ENCODE results near the gene EYA4.

DNA sequence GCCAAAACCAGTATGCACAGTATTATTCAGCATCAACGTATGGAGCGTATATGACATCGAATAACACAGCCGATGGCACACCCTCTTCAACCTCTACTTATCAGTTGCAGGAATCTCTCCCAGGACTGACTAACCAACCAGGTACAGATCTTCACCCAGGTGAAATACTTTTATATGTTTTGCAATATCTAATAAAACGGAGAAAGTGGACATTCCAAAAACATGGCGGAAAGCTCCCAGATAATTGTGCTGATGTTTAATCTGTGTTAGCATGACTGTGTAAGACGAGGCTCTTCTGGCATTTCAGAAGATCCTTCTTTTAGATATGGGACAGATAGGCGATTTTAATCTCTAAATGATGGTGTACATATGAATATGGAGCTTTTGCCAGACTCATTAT is 227.4 kb downstream of the EYA4 start:
- TF ChIP-seq RFX5 (IDR thresholded peaks at IDR 0.05; ENCODE audit: low read length) (no peak), MXI1 (IDR thresholded peaks at IDR 0.05; ENCODE audit: low read depth, low read length) (no peak), YY1 (IDR thresholded peaks at IDR 0.05; ENCODE audit: low read depth) (no peak), POLR2AphosphoS5 (IDR thresholded peaks at IDR 0.05; ENCODE audit: low read depth, low read length) (no peak), EZH2phosphoT487 (IDR thresholded peaks at IDR 0.05; ENCODE audit: borderline replicate concordance, low read depth) (no peak), RAD21 (IDR thresholded peaks at IDR 0.05; ENCODE audit: low read length) (no peak), TAF1 (IDR thresholded peaks at IDR 0.05; ENCODE audit: borderline replicate concordance, low read depth, low read length) (no peak), EP300 (IDR thresholded peaks at IDR 0.05; ENCODE audit: borderline replicate concordance in 1 of 2, low read depth in 1 of 2, low read length in 1 of 2) (no peak)
- TF ChIP-seq, protein P1, sequence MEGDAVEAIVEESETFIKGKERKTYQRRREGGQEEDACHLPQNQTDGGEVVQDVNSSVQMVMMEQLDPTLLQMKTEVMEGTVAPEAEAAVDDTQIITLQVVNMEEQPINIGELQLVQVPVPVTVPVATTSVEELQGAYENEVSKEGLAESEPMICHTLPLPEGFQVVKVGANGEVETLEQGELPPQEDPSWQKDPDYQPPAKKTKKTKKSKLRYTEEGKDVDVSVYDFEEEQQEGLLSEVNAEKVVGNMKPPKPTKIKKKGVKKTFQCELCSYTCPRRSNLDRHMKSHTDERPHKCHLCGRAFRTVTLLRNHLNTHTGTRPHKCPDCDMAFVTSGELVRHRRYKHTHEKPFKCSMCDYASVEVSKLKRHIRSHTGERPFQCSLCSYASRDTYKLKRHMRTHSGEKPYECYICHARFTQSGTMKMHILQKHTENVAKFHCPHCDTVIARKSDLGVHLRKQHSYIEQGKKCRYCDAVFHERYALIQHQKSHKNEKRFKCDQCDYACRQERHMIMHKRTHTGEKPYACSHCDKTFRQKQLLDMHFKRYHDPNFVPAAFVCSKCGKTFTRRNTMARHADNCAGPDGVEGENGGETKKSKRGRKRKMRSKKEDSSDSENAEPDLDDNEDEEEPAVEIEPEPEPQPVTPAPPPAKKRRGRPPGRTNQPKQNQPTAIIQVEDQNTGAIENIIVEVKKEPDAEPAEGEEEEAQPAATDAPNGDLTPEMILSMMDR (IDR thresholded peaks at IDR 0.05) = no peak
- TF ChIP-seq, protein P2, sequence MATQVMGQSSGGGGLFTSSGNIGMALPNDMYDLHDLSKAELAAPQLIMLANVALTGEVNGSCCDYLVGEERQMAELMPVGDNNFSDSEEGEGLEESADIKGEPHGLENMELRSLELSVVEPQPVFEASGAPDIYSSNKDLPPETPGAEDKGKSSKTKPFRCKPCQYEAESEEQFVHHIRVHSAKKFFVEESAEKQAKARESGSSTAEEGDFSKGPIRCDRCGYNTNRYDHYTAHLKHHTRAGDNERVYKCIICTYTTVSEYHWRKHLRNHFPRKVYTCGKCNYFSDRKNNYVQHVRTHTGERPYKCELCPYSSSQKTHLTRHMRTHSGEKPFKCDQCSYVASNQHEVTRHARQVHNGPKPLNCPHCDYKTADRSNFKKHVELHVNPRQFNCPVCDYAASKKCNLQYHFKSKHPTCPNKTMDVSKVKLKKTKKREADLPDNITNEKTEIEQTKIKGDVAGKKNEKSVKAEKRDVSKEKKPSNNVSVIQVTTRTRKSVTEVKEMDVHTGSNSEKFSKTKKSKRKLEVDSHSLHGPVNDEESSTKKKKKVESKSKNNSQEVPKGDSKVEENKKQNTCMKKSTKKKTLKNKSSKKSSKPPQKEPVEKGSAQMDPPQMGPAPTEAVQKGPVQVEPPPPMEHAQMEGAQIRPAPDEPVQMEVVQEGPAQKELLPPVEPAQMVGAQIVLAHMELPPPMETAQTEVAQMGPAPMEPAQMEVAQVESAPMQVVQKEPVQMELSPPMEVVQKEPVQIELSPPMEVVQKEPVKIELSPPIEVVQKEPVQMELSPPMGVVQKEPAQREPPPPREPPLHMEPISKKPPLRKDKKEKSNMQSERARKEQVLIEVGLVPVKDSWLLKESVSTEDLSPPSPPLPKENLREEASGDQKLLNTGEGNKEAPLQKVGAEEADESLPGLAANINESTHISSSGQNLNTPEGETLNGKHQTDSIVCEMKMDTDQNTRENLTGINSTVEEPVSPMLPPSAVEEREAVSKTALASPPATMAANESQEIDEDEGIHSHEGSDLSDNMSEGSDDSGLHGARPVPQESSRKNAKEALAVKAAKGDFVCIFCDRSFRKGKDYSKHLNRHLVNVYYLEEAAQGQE (IDR thresholded peaks at IDR 0.05; ENCODE audit: low read depth, low read length) = no peak
- TF ChIP-seq, protein P3, sequence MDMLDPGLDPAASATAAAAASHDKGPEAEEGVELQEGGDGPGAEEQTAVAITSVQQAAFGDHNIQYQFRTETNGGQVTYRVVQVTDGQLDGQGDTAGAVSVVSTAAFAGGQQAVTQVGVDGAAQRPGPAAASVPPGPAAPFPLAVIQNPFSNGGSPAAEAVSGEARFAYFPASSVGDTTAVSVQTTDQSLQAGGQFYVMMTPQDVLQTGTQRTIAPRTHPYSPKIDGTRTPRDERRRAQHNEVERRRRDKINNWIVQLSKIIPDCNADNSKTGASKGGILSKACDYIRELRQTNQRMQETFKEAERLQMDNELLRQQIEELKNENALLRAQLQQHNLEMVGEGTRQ (IDR thresholded peaks at IDR 0.05; ENCODE audit: borderline replicate concordance, low read depth, low read length) = no peak
